Subcutaneous abdominal adipose tissue (tissue), 5 donors: ENCODE results near the gene TRPV5.
"Not testable (repeated sequence)": the region's sequence is repeated elsewhere in the genome, so short reads cannot be mapped to it uniquely, and the experiment has no call there.

Experiments used
- H3K27ac ChIP-seq: one replicate; pipeline ENCODE4 v1.7.0; 2013; ENCODE audit warnings: low read depth, mild to moderate bottlenecking, inconsistent platforms, low read length, moderate library complexity
- H3K27me3 ChIP-seq, 5 donors: one replicate each; pipeline ENCODE4 v1.7.0; 2013; ENCODE audit warnings: low read length in 5 of 5, inconsistent platforms in 1 of 5; ENCODE audit not compliant: control insufficient read depth in 5 of 5, insufficient read depth in 4 of 5
- H3K36me3 ChIP-seq, 5 donors: one replicate each; pipeline ENCODE4 v1.7.0; 2013; ENCODE audit warnings: low read length in 5 of 5; ENCODE audit not compliant: control insufficient read depth in 5 of 5, insufficient read depth in 5 of 5
- H3K4me1 ChIP-seq, 5 donors: one replicate each; pipeline ENCODE4 v1.7.0; 2013; ENCODE audit warnings: low read length in 5 of 5, mild to moderate bottlenecking in 3 of 5, moderate library complexity in 1 of 5; ENCODE audit not compliant: control insufficient read depth in 5 of 5, insufficient read depth in 5 of 5
- H3K4me3 ChIP-seq, 5 donors: one replicate each; pipeline ENCODE4 v1.7.0; 2013; ENCODE audit warnings: low read length in 5 of 5, low read depth in 1 of 5
- H3K9ac ChIP-seq, 5 donors: one replicate each; pipeline ENCODE4 v1.7.0; 2013; ENCODE audit warnings: low read length in 5 of 5, mild to moderate bottlenecking in 4 of 5, moderate library complexity in 3 of 5
- H3K9me3 ChIP-seq, 5 donors: one replicate each; pipeline ENCODE4 v1.7.0; 2013; ENCODE audit warnings: low read length in 5 of 5; ENCODE audit not compliant: control insufficient read depth in 5 of 5
- donor health status: healthy.
- donor health status: healthy.
- donor health status: healthy.
- donor health status: healthy.
- donor health status: healthy.

The TRPV5 gene

GRCh38 chr7:142933624-142934023 is at the start of gene TRPV5:
TRPV5 (minus strand) TSS chr7:142933746; CDS start chr7:142933459, 287 bp downstream.
- H3K36me3 ChIP-seq, result no peaks in the 10 kb centered on the region
- no peaks in the 10 kb centered on the region for H3K9me3 ChIP-seq
- H3K4me3 ChIP-seq, result no peak within 1 kb of the TSS
- H3K9ac ChIP-seq, result no peak within 1 kb of the TSS
- H3K4me1 ChIP-seq, result no peaks in the 10 kb centered on the region
- peaks cover 2 to 5% (median 4%) of the 10 kb centered on the region in 5 donors for H3K27me3 ChIP-seq
- H3K27ac ChIP-seq, result no peak within 1 kb of the TSS

- H3K9ac ChIP-seq, H3K36me3 ChIP-seq, H3K27ac ChIP-seq, H3K4me1 ChIP-seq, H3K4me3 ChIP-seq, H3K9me3 ChIP-seq, H3K27me3 ChIP-seq: not testable (repeated sequence)
These were observed 44.9 kb upstream of the TRPV5 start for GRCh38 chr7:142978402-142978801.

- Histone ChIP-seq H3K27ac (no peak overlapping the region), H3K4me1 (no peaks in the 10 kb centered on the region), H3K36me3 (no peaks in the 10 kb centered on the region), H3K4me3 (no peak overlapping the region), H3K9me3 (peaks cover 0 to 4% (median 0%) of the 10 kb centered on the region in 5 donors), H3K9ac (no peak overlapping the region), H3K27me3 (no peaks in the 10 kb centered on the region)
These were observed 41.1 kb upstream of the TRPV5 start for GRCh38 chr7:142974626-142975025.

GRCh38 chr7:142969183-142969582 is 35.6 kb upstream of the TRPV5 start:
- H3K36me3 ChIP-seq, result no peaks in the 10 kb centered on the region
- H3K9me3 ChIP-seq, result no peaks in the 10 kb centered on the region
- no peak overlapping the region for H3K9ac ChIP-seq
- no peaks in the 10 kb centered on the region for H3K27me3 ChIP-seq
- no peak overlapping the region for H3K4me3 ChIP-seq
- no peak overlapping the region for H3K27ac ChIP-seq
- H3K4me1 ChIP-seq, result no peaks in the 10 kb centered on the region

- no peaks in the 10 kb centered on the region for H3K9me3 ChIP-seq
- H3K36me3 ChIP-seq, result no peaks in the 10 kb centered on the region
- no peak overlapping the region for H3K4me3 ChIP-seq
- H3K4me1 ChIP-seq, result no peaks in the 10 kb centered on the region
- no peaks in the 10 kb centered on the region for H3K27me3 ChIP-seq
- no peak overlapping the region for H3K9ac ChIP-seq
- H3K27ac ChIP-seq, result no peak overlapping the region
These were observed 34.7 kb upstream of the TRPV5 start for GRCh38 chr7:142968229-142968628.

GRCh38 chr7:142964502-142965246 is 31.1 kb upstream of the TRPV5 start:
- no peak overlapping the region for H3K9ac ChIP-seq
- no peaks in the 10 kb centered on the region for H3K9me3 ChIP-seq
- no peaks in the 10 kb centered on the region for H3K36me3 ChIP-seq
- no peak overlapping the region for H3K27ac ChIP-seq
- H3K4me3 ChIP-seq, result no peak overlapping the region
- H3K4me1 ChIP-seq, result no peaks in the 10 kb centered on the region
- no peaks in the 10 kb centered on the region for H3K27me3 ChIP-seq

- H3K4me3 ChIP-seq, result no peak overlapping the region
- H3K27ac ChIP-seq, result no peak overlapping the region
- H3K27me3 ChIP-seq, result no peaks in the 10 kb centered on the region
- H3K36me3 ChIP-seq, result no peaks in the 10 kb centered on the region
- no peaks in the 10 kb centered on the region for H3K4me1 ChIP-seq
- no peak overlapping the region for H3K9ac ChIP-seq
- H3K9me3 ChIP-seq, result no peaks in the 10 kb centered on the region
These were observed 30.4 kb upstream of the TRPV5 start for GRCh38 chr7:142963993-142964392.

GRCh38 chr7:142962991-142963390 is 29.4 kb upstream of the TRPV5 start:
- H3K27me3 ChIP-seq, result no peaks in the 10 kb centered on the region
- no peaks in the 10 kb centered on the region for H3K9me3 ChIP-seq
- H3K36me3 ChIP-seq, result no peaks in the 10 kb centered on the region
- H3K4me3 ChIP-seq, result no peak overlapping the region
- no peaks in the 10 kb centered on the region for H3K4me1 ChIP-seq
- H3K27ac ChIP-seq, result no peak overlapping the region
- H3K9ac ChIP-seq, result no peak overlapping the region

- Histone ChIP-seq H3K27me3 (no peaks in the 10 kb centered on the region), H3K9ac (no peak within 1 kb of the TSS), H3K4me1 (no peaks in the 10 kb centered on the region), H3K9me3 (no peaks in the 10 kb centered on the region), H3K27ac (no peak within 1 kb of the TSS), H3K36me3 (no peaks in the 10 kb centered on the region), H3K4me3 (no peak within 1 kb of the TSS)
These were observed 28.7 kb upstream of the TRPV5 start, which contains the start of gene KEL for GRCh38 chr7:142961973-142962926. KEL (minus strand) TSS chr7:142962363; CDS start chr7:142962206, 157 bp downstream.

GRCh38 chr7:142961595-142961972 is 28.0 kb upstream of the TRPV5 start:
- H3K4me3 ChIP-seq, result no peak overlapping the region
- H3K9ac ChIP-seq, result no peak overlapping the region
- no peaks in the 10 kb centered on the region for H3K27me3 ChIP-seq
- no peak overlapping the region for H3K27ac ChIP-seq
- H3K4me1 ChIP-seq, result no peaks in the 10 kb centered on the region
- no peaks in the 10 kb centered on the region for H3K9me3 ChIP-seq
- H3K36me3 ChIP-seq, result no peaks in the 10 kb centered on the region
